HCT116 (cell line): ENCODE results near the gene PNISR. TPM values are rescaled to one million over a fixed set of nuclear protein-coding genes. Genes with fewer than 3 reads are reported as not detected.

Experiments
- ATAC-seq: fragments of 200-7000 bp; cut with Tn5 transposase; 2 replicates; pipeline ENCODE4 v1.9.1; 2020; ENCODE audit warnings: mild to moderate bottlenecking, moderate library complexity
- BruUV-seq: library from RNA; stranded (reverse); fragments of 400-500 nt; replicated peaks from 2 replicates; lab custom pipeline; 2021; lab: Mats Ljungman, UMichigan
- CTCF ChIA-PET: fragments of 300-600 bp; sonication (Branson Sonifier 250); formaldehyde crosslinking; loops from one replicate; lab custom pipeline; 2021; ENCODE audit warnings: antibody characterized with exemption; lab: Charles Lee
- POLR2A ChIA-PET: fragments of 300-600, 350-600 bp; sonication (Branson Sonifier 250); formaldehyde crosslinking; loops from one replicate; lab custom pipeline; 2021; ENCODE audit warnings: antibody characterized with exemption; lab: Charles Lee
- RAD21 ChIA-PET, 2 experiments: fragments of 300-600 bp; sonication (Branson Sonifier 250); formaldehyde crosslinking; loops; one replicate each; lab custom pipeline; 2023; ENCODE audit warnings: low total read pairs in 2 of 2; ENCODE audit not compliant: uncharacterized antibody in 2 of 2, unreplicated experiment in 2 of 2, low non-redundant PET in 1 of 2; lab: Charles Lee
- DNase-seq: peaks from one replicate; pipeline ENCODE4 v3.0.0-alpha.2; 2010; ENCODE audit warnings: low read depth, low spot score
- H2AFZ ChIP-seq: fragments of 200-600 bp; shearing (Covaris generic), sonication (generic); 2 replicates; pipeline ENCODE4 v1.6.1; 2017; ENCODE audit warnings: low read depth, mixed run types, mixed read lengths, antibody characterized with exemption, low read length; ENCODE audit not compliant: poor library complexity, severe bottlenecking
- H3K27ac ChIP-seq: 2 replicates; pipeline ENCODE4 v1.5.1; 2012; ENCODE audit warnings: low read depth, low read length
- H3K27me3 ChIP-seq: fragments of 200-600 bp; sonication (generic); 2 replicates; pipeline ENCODE4 v1.6.1; 2016; ENCODE audit warnings: mixed run types, low read length, mixed read lengths; ENCODE audit not compliant: insufficient read depth
- H3K36me3 ChIP-seq, 2 experiments: fragments of 200-500 bp in 1 of 2; fragments of 200-600 bp in 1 of 2; sonication (Bioruptor generic) in 1 of 2; sonication (generic) in 1 of 2; 2 replicates each; pipeline versions ENCODE4 v1.5.1 to v1.6.1; 2014 to 2016; ENCODE audit warnings: low read length in 2 of 2, inconsistent platforms in 1 of 2, mixed read lengths in 1 of 2, mixed run types in 1 of 2; ENCODE audit not compliant: insufficient read depth in 2 of 2, control insufficient read depth in 1 of 2
- H3K4me1 ChIP-seq, 2 experiments: fragments of 200-600 bp in 1 of 2; sonication (generic) in 1 of 2; 2 replicates each; pipeline versions ENCODE4 v1.5.1 to v1.6.1; 2012 to 2017; ENCODE audit warnings: low read length in 2 of 2, inconsistent platforms in 1 of 2, mild to moderate bottlenecking in 1 of 2, mixed read lengths in 1 of 2, mixed run types in 1 of 2, moderate library complexity in 1 of 2; ENCODE audit not compliant: insufficient read depth in 2 of 2, control insufficient read depth in 1 of 2
- H3K4me2 ChIP-seq: fragments of 200-600 bp; sonication (generic); 2 replicates; pipeline ENCODE4 v1.6.1; 2017; ENCODE audit warnings: mixed run types, low read length, mixed read lengths
- H3K4me3 ChIP-seq, 2 experiments: fragments of 200-600 bp in 1 of 2; sonication (generic) in 1 of 2; replicated peaks in 1 of 2; 2 replicates each; pipeline ENCODE4 v1.5.1; 2011 to 2016; ENCODE audit warnings: low read length in 2 of 2, control low read depth in 1 of 2, low read depth in 1 of 2, mild to moderate bottlenecking in 1 of 2, mixed read lengths in 1 of 2, mixed run types in 1 of 2
- H3K79me2 ChIP-seq: fragments of 200-600 bp; sonication (generic); 2 replicates; pipeline ENCODE4 v1.6.1; 2017; ENCODE audit warnings: mild to moderate bottlenecking, mixed run types, low read length, moderate library complexity, mixed read lengths; ENCODE audit not compliant: insufficient read depth
- H3K9ac ChIP-seq: fragments of 200-600 bp; sonication (generic); 2 replicates; pipeline ENCODE4 v1.6.1; 2016; ENCODE audit warnings: low read length, mixed read lengths
- H3K9me2 ChIP-seq: fragments of 200-600 bp; sonication (generic), shearing (Covaris generic); 2 replicates; pipeline ENCODE4 v1.6.1; 2017; ENCODE audit warnings: mixed run types, mild to moderate bottlenecking, moderate library complexity; ENCODE audit not compliant: insufficient read depth
- H3K9me3 ChIP-seq, 2 experiments: fragments of 200-500 bp in 1 of 2; fragments of 200-600 bp in 1 of 2; sonication (Bioruptor generic) in 1 of 2; sonication (generic) in 1 of 2; 2 replicates each; pipeline ENCODE4 v1.6.1; 2014 to 2017; ENCODE audit warnings: low read length in 2 of 2, mixed read lengths in 2 of 2, inconsistent platforms in 1 of 2, low read depth in 1 of 2, mild to moderate bottlenecking in 1 of 2, mixed run types in 1 of 2, moderate library complexity in 1 of 2; ENCODE audit not compliant: control insufficient read depth in 1 of 2, insufficient read depth in 1 of 2
- H4K20me1 ChIP-seq: fragments of 200-600 bp; sonication (generic), shearing (Covaris generic); 2 replicates; pipeline ENCODE4 v1.6.1; 2017; ENCODE audit warnings: mixed run types, mild to moderate bottlenecking, moderate library complexity; ENCODE audit not compliant: insufficient read depth
- CBX3 ChIP-seq: IDR thresholded peaks from 2 replicates; pipeline ENCODE4 v1.6.1; 2012; ENCODE audit warnings: low read depth
- CEBPB ChIP-seq: IDR thresholded peaks from 2 replicates; pipeline ENCODE4 v1.6.1; 2012; ENCODE audit warnings: low read depth
- EGR1 ChIP-seq: IDR thresholded peaks from 2 replicates; pipeline ENCODE4 v1.6.1; 2012; ENCODE audit warnings: low read depth
- ELF1 ChIP-seq: IDR thresholded peaks from 2 replicates; pipeline ENCODE4 v1.6.1; 2012; ENCODE audit warnings: low read depth, borderline replicate concordance
- EZH2 ChIP-seq: fragments of 200-600 bp; sonication (generic); IDR thresholded peaks from 2 replicates; pipeline ENCODE4 v1.6.1; 2017; ENCODE audit warnings: antibody characterized with exemption, mixed run types
- EZH2phosphoT487 ChIP-seq: fragments of 200-600 bp; IDR thresholded peaks from 2 replicates; pipeline ENCODE4 v1.6.1; 2018; ENCODE audit warnings: antibody characterized with exemption, borderline replicate concordance
- JUND ChIP-seq: IDR thresholded peaks from 2 replicates; pipeline ENCODE4 v1.6.1; 2012
- MAX ChIP-seq: IDR thresholded peaks from 2 replicates; pipeline ENCODE4 v1.6.1; 2012
- POLR2A ChIP-seq: IDR thresholded peaks from 2 replicates; pipeline ENCODE4 v1.7.0; 2011; ENCODE audit warnings: borderline replicate concordance; ENCODE audit not compliant: insufficient read depth, insufficient read length; ENCODE audit errors: extremely low read depth
- POLR2AphosphoS5 ChIP-seq: IDR thresholded peaks from 2 replicates; pipeline ENCODE4 v1.6.1; 2011; ENCODE audit warnings: mild to moderate bottlenecking, low read depth, low read length, moderate library complexity
- RAD21 ChIP-seq: IDR thresholded peaks from 2 replicates; pipeline ENCODE4 v1.6.1; 2012; ENCODE audit warnings: low read depth, mild to moderate bottlenecking
- SIN3A ChIP-seq: IDR thresholded peaks from 2 replicates; pipeline ENCODE4 v1.6.1; 2012; ENCODE audit warnings: low read depth
- SP1 ChIP-seq: IDR thresholded peaks from 2 replicates; pipeline ENCODE4 v1.6.1; 2012; ENCODE audit warnings: low read depth
- SRF ChIP-seq: IDR thresholded peaks from 2 replicates; pipeline ENCODE4 v1.6.1; 2012; ENCODE audit warnings: low read depth
- TCF7L2 ChIP-seq: IDR thresholded peaks from 2 replicates; pipeline ENCODE4 v1.7.0; 2011; ENCODE audit warnings: borderline replicate concordance, inconsistent platforms; ENCODE audit not compliant: insufficient read depth, insufficient read length; ENCODE audit errors: extremely low read depth
- ZFX ChIP-seq: fragments of 450-650 bp; IDR thresholded peaks from 2 replicates; pipeline ENCODE4 v1.6.1; 2017
- ZNF274 ChIP-seq: fragments of 200-500 bp; sonication (Bioruptor generic); IDR thresholded peaks from 2 replicates; pipeline ENCODE4 v1.6.1; 2014; ENCODE audit warnings: mild to moderate bottlenecking, low read depth, low read length, inconsistent platforms
- intact Hi-C: fragments of 100-400 bp; cut with micrococcal nuclease; formaldehyde crosslinking; loops from 2 replicates; pipeline ENCODE4 v1.10.0; 2022
- total RNA-seq: library from RNA; stranded (reverse); gene quantifications from one replicate; pipeline ENCODE4 v1.2.1, GENCODE V29; 2021; ENCODE audit not compliant: unreplicated experiment
- TF ChIP-seq, protein P1 (sequence below): IDR thresholded peaks from 2 replicates; pipeline ENCODE4 v1.6.1; 2011; ENCODE audit warnings: mild to moderate bottlenecking, low read length, moderate library complexity; ENCODE audit not compliant: insufficient replicate concordance; ENCODE audit errors: extremely low read depth
- TF ChIP-seq, protein P2 (sequence below): IDR thresholded peaks from 2 replicates; pipeline ENCODE4 v1.6.1; 2012
- TF ChIP-seq, protein P3 (sequence below): IDR thresholded peaks from 2 replicates; pipeline ENCODE4 v1.6.1; 2012; ENCODE audit warnings: low read depth

The PNISR gene
- total RNA-seq, 1 experiment from 2014 or later = 97.1 TPM

GRCh38 chr6:99354983-99355382 lies 70.1 kb downstream of the PNISR start:
- Histone ChIP-seq H3K9me3 (no peaks in the 10 kb centered on the region), H3K27ac (no peak overlapping the region), H3K4me2 (no peak overlapping the region), H4K20me1 (no peaks in the 10 kb centered on the region), H3K36me3 (no peaks in the 10 kb centered on the region), H2AFZ (no peak overlapping the region), H3K9me2 (no peaks in the 10 kb centered on the region), H3K79me2 (no peaks in the 10 kb centered on the region), H3K4me3 (no peak overlapping the region), H3K27me3 (no peaks in the 10 kb centered on the region), H3K9ac (no peak overlapping the region), H3K4me1 (peaks cover 8 to 12% of the 10 kb centered on the region in 2 experiments; a peak in 3 of 4 replicates)
- no TSS peak for BruUV-seq
- no peak for DNase-seq
- RAD21 ChIA-PET = no interaction called here
- POLR2A ChIA-PET = no interaction called here
- no peak for ATAC-seq
- CTCF ChIA-PET = interaction anchor here (1.3 kb wide), 1 partner anchor 25 kb away, joined by 3 read pairs; no protein-coding TSS in a partner anchor
- TF ChIP-seq SP1 (no peak), SRF (no peak), MAX (no peak), CEBPB (no peak), EGR1 (no peak), EZH2 (no peak), SIN3A (no peak), POLR2AphosphoS5 (no peak), TCF7L2 (no peak), CBX3 (no peak), ZFX (no peak), ELF1 (no peak), RAD21 (no peak), ZNF274 (no peak), EZH2phosphoT487 (no peak), JUND (no peak), POLR2A (no peak)
- TF ChIP-seq, protein P1, sequence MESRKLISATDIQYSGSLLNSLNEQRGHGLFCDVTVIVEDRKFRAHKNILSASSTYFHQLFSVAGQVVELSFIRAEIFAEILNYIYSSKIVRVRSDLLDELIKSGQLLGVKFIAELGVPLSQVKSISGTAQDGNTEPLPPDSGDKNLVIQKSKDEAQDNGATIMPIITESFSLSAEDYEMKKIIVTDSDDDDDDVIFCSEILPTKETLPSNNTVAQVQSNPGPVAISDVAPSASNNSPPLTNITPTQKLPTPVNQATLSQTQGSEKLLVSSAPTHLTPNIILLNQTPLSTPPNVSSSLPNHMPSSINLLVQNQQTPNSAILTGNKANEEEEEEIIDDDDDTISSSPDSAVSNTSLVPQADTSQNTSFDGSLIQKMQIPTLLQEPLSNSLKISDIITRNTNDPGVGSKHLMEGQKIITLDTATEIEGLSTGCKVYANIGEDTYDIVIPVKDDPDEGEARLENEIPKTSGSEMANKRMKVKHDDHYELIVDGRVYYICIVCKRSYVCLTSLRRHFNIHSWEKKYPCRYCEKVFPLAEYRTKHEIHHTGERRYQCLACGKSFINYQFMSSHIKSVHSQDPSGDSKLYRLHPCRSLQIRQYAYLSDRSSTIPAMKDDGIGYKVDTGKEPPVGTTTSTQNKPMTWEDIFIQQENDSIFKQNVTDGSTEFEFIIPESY = no peak
- TF ChIP-seq, protein P2, sequence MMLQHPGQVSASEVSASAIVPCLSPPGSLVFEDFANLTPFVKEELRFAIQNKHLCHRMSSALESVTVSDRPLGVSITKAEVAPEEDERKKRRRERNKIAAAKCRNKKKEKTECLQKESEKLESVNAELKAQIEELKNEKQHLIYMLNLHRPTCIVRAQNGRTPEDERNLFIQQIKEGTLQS = no peak
- TF ChIP-seq, protein P3, sequence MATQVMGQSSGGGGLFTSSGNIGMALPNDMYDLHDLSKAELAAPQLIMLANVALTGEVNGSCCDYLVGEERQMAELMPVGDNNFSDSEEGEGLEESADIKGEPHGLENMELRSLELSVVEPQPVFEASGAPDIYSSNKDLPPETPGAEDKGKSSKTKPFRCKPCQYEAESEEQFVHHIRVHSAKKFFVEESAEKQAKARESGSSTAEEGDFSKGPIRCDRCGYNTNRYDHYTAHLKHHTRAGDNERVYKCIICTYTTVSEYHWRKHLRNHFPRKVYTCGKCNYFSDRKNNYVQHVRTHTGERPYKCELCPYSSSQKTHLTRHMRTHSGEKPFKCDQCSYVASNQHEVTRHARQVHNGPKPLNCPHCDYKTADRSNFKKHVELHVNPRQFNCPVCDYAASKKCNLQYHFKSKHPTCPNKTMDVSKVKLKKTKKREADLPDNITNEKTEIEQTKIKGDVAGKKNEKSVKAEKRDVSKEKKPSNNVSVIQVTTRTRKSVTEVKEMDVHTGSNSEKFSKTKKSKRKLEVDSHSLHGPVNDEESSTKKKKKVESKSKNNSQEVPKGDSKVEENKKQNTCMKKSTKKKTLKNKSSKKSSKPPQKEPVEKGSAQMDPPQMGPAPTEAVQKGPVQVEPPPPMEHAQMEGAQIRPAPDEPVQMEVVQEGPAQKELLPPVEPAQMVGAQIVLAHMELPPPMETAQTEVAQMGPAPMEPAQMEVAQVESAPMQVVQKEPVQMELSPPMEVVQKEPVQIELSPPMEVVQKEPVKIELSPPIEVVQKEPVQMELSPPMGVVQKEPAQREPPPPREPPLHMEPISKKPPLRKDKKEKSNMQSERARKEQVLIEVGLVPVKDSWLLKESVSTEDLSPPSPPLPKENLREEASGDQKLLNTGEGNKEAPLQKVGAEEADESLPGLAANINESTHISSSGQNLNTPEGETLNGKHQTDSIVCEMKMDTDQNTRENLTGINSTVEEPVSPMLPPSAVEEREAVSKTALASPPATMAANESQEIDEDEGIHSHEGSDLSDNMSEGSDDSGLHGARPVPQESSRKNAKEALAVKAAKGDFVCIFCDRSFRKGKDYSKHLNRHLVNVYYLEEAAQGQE = no peak
- intact Hi-C loops = no loop called here
